ENCODE measurements around the gene PTPRD. TPM values are rescaled to one million over a fixed set of nuclear protein-coding genes. Genes with fewer than 3 reads are reported as not detected.

Gene PTPRD
- total and polyA plus RNA-seq, 2 experiments from 2014 or later, result 11.5 to 58.0 TPM

- TF ChIP-seq POLR2AphosphoS5 (IDR thresholded peaks at IDR 0.05; ENCODE audit: low read depth) (no peak), EZH2phosphoT487 (IDR thresholded peaks at IDR 0.05; ENCODE audit: unreplicated experiment) (no peak), STAT1 (IDR thresholded peaks at IDR 0.05; ENCODE audit: unreplicated experiment) (no peak), JUNB (IDR thresholded peaks at IDR 0.05; ENCODE audit: unreplicated experiment) (no peak), EZH2 (IDR thresholded peaks at IDR 0.05; ENCODE audit: low read depth, unreplicated experiment) (no peak), ZNF331 (CRISPR knock-in tag; IDR thresholded peaks at IDR 0.05; ENCODE audit: low read depth) (no peak), ETS1 (IDR thresholded peaks at IDR 0.05) (no peak)
Observed at GRCh38 chr9:8364026-8364752, 2248.6 kb downstream of the PTPRD start (continued).

GRCh38 chr9:8362250-8362649 is 2250.6 kb downstream of the PTPRD start:
- Histone ChIP-seq H3F3A (replicated peaks; ENCODE audit: low read depth) (no peaks in the 10 kb centered on the region), H3K79me2 (replicated peaks; ENCODE audit: insufficient read depth) (no peaks in the 10 kb centered on the region), H4K20me1 (replicated peaks; ENCODE audit: insufficient read depth) (no peaks in the 10 kb centered on the region; the same call in 1 of the 2 replicates), H3K36me3 (ENCODE audit: insufficient read depth) (no peaks in the 10 kb centered on the region), H3K4me3 (no peak overlapping the region), H3K27me3 (ENCODE audit: insufficient read depth) (no peaks in the 10 kb centered on the region), H2AFZ (no peak overlapping the region), H3K27ac (ENCODE audit: low read depth) (no peak overlapping the region), H3K4me1 (ENCODE audit: insufficient read depth) (no peaks in the 10 kb centered on the region), H3K9me2 (ENCODE audit: insufficient read depth) (no peaks in the 10 kb centered on the region), H3K4me2 (no peak overlapping the region)
- Mint-ChIP-seq H3K27ac (no peak overlapping the region), H3K4me1 (no peaks in the 10 kb centered on the region), H3K27me3 (ENCODE audit: insufficient read depth, low read depth, poor library complexity) (no peaks in the 10 kb centered on the region), H3K36me3 (ENCODE audit: low read depth) (no peaks in the 10 kb centered on the region), H3K4me3 (no peak overlapping the region), H3K9me3 (no peaks in the 10 kb centered on the region)
- TF ChIP-seq JUNB (IDR thresholded peaks at IDR 0.05; ENCODE audit: unreplicated experiment) (no peak), NANOG (IDR thresholded peaks at IDR 0.05; ENCODE audit: borderline replicate concordance) (no peak), POLR2AphosphoS5 (IDR thresholded peaks at IDR 0.05; ENCODE audit: low read depth) (no peak), ETS1 (IDR thresholded peaks at IDR 0.05) (no peak), EZH2phosphoT487 (IDR thresholded peaks at IDR 0.05; ENCODE audit: unreplicated experiment) (no peak), ZNF331 (CRISPR knock-in tag; IDR thresholded peaks at IDR 0.05; ENCODE audit: low read depth) (no peak)
- ATAC-seq, result no peak
- DNase-seq (ENCODE audit: low spot score), result no peak

- Histone ChIP-seq H3K36me3 (ENCODE audit: insufficient read depth) (no peaks in the 10 kb centered on the region), H3K79me2 (replicated peaks; ENCODE audit: insufficient read depth) (no peaks in the 10 kb centered on the region), H3K9me2 (ENCODE audit: insufficient read depth) (no peaks in the 10 kb centered on the region), H3F3A (replicated peaks; ENCODE audit: low read depth) (no peaks in the 10 kb centered on the region), H3K27ac (ENCODE audit: low read depth) (no peak overlapping the region), H4K20me1 (replicated peaks; ENCODE audit: insufficient read depth) (no peaks in the 10 kb centered on the region; the same call in 1 of the 2 replicates), H2AFZ (no peak overlapping the region), H3K4me1 (ENCODE audit: insufficient read depth) (no peaks in the 10 kb centered on the region), H3K4me3 (no peak overlapping the region), H3K27me3 (ENCODE audit: insufficient read depth) (no peaks in the 10 kb centered on the region), H3K4me2 (no peak overlapping the region)
- no peak overlapping the region for H3K27ac Mint-ChIP-seq
- no peak for ATAC-seq
- TF ChIP-seq ETS1 (IDR thresholded peaks at IDR 0.05), result no peak
- no peak for TF ChIP-seq STAT1 (IDR thresholded peaks at IDR 0.05; ENCODE audit: unreplicated experiment)
- H3K4me1 Mint-ChIP-seq, result no peaks in the 10 kb centered on the region
- no peaks in the 10 kb centered on the region for H3K9me3 Mint-ChIP-seq
- no peaks in the 10 kb centered on the region for H3K36me3 Mint-ChIP-seq (ENCODE audit: low read depth)
- no peaks in the 10 kb centered on the region for H3K27me3 Mint-ChIP-seq (ENCODE audit: insufficient read depth, low read depth, poor library complexity)
- no peak for DNase-seq (ENCODE audit: low spot score)
- no peak overlapping the region for H3K4me3 Mint-ChIP-seq
Observed at GRCh38 chr9:8361364-8361763, 2251.4 kb downstream of the PTPRD start.
